GM18870 (cell line): Measurements from ENCODE around the gene MAN1C1.

ENCODE experiments used
- ATAC-seq: cut with Tn5 transposase; IDR thresholded peaks from one replicate; pipeline ENCODE4 v1.9.1; 2021; ENCODE audit warnings: moderate library complexity; ENCODE audit not compliant: unreplicated experiment

Gene MAN1C1

DNA sequence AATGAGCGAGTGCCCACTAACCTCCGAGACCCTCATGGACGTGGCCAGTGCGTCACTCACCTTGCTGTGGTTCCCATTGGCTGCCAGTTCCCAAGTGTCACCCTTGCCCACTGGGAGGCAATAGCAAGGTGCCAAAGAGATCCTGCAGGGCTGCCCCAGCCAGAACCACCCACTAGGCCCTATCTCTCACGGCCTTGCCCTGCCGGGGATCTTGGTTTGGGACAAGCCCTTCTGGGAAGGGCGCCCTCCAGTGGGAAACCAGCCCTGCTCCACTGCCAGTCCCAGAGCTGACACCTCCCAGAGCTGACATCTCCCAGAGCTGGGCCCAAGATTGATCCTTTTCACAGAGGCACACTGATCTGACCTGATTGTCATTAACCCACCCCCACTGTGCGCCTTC is 181.3 kb downstream of the MAN1C1 start:
- ATAC-seq, result no peak

GRCh38 chr1:25798666-25799351 is 182.2 kb downstream of the MAN1C1 start:
- no peak for ATAC-seq

DNA sequence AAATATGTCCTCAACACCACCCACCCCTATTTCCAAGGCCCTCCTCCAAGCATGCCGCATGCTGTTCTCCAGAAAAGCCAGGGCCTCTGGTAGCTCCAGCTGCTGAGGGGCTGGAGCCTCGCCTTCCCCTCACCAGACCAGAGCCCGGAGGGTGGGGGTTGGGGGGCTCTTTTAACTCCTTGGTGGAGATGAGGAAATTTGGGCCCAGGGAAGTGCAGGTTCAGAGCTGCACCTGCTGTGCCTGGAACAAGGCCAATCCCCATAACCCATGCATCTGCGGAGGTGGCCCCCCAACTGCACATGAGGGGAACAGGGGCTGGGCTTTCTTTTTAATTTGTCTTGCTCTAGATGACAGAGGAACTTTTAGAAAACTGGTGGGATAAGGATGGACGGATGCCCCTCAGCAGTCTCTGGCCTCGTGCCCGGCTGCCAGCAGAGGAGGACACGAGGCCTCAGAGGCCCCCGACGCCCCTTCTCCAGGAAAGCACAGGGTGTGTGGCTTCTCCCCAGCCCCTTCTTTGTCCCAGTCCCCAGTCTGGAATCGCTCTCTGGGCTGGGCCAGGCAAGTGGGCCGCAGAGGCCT is 182.9 kb downstream of the MAN1C1 start:
- no peak for ATAC-seq

DNA sequence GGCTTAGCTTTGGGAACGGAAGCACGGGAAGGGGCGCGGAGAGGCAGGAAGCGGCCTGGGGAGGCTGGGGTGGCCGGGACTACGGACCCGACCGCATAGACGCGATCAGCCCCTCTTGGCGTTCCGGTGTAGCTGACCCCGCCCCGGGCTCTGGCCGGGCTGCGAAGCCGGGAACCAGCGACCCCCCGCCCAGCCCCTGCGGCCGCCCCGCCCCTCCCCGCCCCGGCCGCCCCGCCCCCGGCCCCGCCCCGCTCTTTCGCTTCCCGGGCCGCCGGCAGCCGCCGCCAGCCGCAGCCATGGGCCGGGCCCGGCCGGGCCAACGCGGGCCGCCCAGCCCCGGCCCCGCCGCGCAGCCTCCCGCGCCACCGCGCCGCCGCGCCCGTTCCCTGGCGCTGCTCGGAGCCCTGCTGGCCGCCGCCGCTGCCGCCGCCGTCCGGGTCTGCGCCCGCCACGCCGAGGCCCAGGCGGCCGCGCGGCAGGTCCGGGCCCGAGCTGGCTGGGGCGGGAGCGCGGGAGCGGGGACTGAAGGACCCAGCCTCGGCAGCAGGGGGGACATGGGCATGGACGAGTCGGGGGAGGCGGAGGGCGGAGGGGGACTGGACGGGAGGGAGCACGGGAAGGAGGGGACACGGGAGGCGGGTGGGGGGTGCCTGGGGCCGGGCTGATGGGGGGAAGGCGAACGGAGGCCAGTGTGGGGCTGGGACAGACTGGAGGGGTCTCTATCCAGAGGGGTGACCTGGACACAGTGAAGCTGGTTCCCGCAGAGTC is 183.5 kb downstream of the MAN1C1 start, which contains the start of gene SELENON:
TSS of gene SELENON (plus strand) at position 259 of the 768 bp plus-strand sequence. CDS start at position 297, 38 bp downstream.
- no peak for ATAC-seq

DNA sequence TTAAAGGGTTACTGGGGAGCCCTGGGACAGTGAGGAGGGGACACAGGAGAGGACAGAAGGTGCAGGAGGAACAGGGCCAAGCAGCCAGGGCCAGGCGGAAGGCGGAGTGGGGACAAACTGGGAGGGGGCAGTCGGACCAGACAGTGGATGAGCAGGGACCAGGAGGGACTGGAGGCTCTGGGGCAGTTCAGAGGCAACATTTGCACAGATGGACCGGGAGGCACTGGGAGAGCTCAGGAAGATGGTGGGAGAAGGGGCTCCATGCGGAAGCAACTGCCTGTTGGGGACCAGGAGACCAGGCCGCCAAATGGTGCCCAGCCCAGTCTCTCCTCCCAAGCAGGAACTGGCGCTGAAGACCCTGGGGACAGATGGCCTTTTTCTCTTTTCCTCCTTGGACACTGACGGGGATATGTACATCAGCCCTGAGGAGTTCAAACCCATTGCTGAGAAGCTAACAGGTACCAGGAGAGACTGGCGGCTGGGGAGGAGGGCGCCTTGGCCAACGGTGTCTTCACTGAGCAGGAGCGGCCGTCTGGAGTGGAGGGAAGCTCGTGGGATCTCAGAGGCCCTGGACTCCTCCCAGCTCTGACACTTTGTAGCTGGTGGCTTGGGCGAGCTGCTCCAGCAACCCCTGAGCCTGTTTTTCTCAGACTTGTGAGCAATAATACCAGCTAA is 184.2 kb downstream of the MAN1C1 start:
- no peak for ATAC-seq

DNA sequence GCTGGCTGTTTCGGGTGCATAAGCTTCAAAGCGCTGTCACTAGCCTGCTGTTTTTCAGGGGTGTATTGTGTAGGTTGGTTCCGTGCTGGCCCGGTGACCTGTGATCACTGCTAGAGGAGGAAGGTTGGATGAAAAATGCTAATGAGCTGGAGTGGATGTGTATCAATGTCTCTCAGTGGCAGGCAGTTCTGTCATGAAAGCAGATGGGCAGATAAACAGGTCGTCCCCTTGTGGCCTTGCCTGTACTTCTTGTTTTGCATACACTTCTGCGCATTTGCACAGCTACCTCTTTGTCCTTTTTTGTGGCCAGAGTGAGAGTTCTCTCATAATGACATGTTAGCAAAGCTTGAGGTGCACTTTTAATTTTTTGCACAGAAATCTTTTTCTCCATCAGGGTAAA is 186.3 kb downstream of the MAN1C1 start:
- no peak for ATAC-seq

- no peak for ATAC-seq
Observed at GRCh38 chr1:25803368-25803767, 186.8 kb downstream of the MAN1C1 start.

DNA sequence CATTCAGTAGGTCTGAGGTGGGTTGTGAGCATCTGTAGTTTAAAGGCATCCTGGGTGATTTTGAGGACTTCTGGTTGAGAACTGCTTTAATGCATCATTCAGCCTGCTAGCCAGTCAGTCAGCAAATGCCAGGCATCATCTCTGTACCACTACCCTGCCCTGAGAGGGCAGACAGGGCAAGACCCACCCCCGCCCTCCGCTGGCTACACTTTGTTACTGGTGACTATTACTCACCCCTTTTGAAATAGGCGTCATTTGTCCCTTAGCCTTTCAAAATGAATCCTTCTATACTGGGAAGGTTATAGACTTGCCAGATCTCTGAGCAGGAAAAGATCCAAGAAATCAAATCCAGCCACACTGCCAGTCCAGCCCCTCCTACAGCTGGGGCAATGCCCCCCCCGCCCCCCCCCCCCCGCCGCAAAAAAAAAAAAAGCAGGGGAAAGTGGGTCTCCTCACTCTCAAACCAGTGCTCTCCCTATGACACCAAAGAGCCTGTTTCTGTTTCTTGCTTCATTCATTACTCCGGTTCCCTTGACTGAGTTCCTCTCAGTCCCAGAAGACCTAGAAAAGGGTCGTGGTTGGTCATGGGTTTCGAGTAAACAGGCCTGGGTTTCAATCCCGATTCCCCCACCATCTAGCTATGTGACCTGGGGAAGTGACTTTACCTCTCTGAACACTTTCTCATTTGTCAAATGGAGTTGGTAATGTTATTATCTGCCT is 187.8 kb downstream of the MAN1C1 start:
- no peak for ATAC-seq

- no peak for ATAC-seq
Observed at GRCh38 chr1:25804964-25805862, 188.6 kb downstream of the MAN1C1 start.

DNA sequence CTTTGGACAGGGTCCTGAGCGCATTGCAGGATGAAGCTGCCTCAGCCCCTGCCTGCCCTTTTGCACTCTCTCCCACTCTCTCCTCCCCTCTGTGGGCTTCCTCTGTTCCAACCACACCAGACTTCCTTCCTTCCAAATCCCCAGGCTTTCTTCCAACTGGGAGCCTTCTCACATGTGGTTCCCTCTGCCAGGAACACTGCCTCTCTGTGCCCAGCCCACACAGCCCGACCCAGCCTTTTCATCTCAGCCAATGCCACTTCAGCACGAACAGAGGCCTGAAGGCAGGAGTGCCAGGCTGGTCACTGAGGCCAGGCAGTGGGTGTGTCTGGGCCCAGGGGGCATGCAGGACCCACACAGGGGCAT is 189.3 kb downstream of the MAN1C1 start:
- ATAC-seq, result no peak

DNA sequence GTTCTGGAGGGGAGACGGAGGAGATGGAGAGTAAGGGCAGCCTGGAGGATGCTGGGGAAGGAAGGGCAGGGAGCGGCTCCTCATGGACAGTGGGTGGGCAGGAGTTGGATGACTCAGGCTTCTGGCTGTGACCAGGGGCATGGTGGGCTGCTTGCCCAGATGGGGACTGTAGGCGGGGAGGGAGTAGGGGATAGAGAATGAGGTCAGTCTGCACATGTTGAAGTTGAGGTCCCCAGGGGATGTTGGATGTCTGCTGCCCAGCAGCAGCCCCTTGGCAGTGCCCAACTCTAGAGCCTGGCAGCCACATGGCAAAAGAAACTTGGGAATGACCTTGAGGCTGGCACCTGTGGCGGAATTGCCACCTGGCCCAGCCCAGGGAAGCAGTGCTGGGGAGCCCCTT is 189.8 kb downstream of the MAN1C1 start:
- ATAC-seq, result no peak

DNA sequence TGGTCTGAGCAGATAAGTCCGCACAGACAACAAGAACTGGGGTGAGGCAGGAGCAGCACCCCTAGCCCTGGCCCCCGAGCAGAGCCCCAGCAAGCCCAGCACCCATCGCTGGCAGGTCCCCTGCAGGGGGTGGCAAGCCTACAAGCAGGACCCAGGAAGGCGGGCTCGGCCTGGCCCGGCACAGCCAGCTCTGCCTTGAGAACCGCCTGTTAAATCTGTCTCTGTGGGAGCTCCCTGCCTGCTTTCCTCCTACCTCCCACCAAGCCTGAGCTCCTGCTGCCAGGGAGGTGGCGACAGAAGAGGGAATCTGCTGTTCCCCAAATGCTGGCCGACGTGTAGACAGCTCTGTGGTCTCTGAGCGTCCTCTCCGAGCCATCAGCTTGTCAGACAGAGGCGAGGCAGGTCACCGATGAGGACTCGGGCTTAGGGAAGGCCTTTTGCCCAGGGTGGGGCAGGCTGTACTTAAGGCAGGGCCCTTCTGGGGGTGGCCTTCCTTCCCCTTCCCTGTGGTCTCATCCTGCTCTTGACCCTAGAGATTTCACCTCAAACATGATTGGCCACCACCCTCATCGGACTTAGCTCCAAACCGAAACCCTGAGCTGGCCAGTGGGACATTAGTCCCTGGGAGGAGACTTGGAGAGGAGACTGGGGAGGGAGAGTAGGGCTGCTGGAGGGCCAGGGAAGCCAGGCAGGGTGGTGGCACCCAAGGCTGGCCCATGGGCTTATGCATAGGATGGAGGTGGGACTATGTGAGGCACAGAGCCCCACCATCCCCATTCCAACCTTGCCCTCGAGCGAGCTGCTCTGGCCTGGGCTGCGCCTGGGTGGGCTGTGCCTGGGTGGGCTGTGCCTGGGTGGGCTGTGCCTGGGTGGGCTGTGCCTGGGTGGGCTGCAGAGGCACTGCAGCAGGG is 191.1 kb downstream of the MAN1C1 start:
- no peak for ATAC-seq

GRCh38 chr1:25808481-25809244 is 192.1 kb downstream of the MAN1C1 start:
- ATAC-seq, result no peak

DNA sequence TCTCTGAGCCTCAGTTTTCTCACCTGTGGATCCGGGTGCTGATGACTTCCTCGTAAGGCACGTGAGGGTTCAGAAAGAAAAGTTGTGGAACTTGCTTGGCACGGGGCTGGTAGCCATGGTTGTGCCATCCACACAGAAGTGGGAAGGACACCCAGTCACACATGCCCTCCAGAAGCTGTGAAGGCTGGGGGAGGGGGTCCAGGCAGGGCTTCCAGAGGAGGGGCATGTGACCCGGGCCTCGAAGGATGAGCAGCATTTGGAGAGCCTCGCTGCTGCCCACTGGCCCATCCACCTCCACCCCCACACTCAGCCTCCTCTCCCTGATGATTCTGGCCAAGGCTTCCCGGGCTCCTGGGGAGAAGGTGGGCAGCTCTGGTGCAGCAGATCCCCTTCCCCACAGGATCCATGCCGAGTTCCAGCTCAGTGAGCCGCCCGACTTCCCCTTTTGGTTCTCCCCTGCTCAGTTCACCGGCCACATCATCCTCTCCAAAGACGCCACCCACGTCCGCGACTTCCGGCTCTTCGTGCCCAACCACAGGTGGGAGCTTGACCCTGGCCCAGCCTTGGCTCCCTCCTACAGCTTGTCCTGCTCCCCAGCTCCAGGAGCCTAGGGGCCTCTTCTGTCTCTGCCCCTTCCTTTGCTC is 192.8 kb downstream of the MAN1C1 start:
- no peak for ATAC-seq

- ATAC-seq, result no peak
Observed at GRCh38 chr1:25809929-25810328, 193.3 kb downstream of the MAN1C1 start.

- ATAC-seq, result no peak
Observed at GRCh38 chr1:25810341-25811299, 194.0 kb downstream of the MAN1C1 start.
